Osteoblast (primary cell): ENCODE measurements around the gene TMIE. TPM values are rescaled to one million over a fixed set of nuclear protein-coding genes. Genes with fewer than 3 reads are reported as not detected.

Source experiments
- DNase-seq: peaks from one replicate; pipeline ENCODE4 v3.0.0; 2011; ENCODE audit warnings: low spot score, mixed read lengths; ENCODE audit not compliant: insufficient read length; ENCODE audit errors: missing footprints
- H2AFZ ChIP-seq: 2 replicates; pipeline ENCODE4 v1.6.0; 2011; ENCODE audit warnings: mild to moderate bottlenecking, low read length
- H3K27ac ChIP-seq: 2 replicates; pipeline ENCODE4 v1.5.1; 2011; ENCODE audit warnings: mild to moderate bottlenecking, low read depth, low read length, moderate library complexity
- H3K27me3 ChIP-seq: 2 replicates; pipeline ENCODE4 v1.6.0; 2012; ENCODE audit warnings: mild to moderate bottlenecking, control low read depth, inconsistent platforms, low read length, moderate library complexity; ENCODE audit not compliant: insufficient read depth
- H3K36me3 ChIP-seq: 2 replicates; pipeline ENCODE4 v1.5.1; 2011; ENCODE audit warnings: mild to moderate bottlenecking, low read length, control low read depth, moderate library complexity; ENCODE audit not compliant: insufficient read depth
- H3K4me1 ChIP-seq: 2 replicates; pipeline ENCODE4 v1.5.1; 2011; ENCODE audit warnings: mild to moderate bottlenecking, low read length, control low read depth, moderate library complexity; ENCODE audit not compliant: insufficient read depth
- H3K4me2 ChIP-seq: 2 replicates; pipeline ENCODE4 v1.6.0; 2011; ENCODE audit warnings: mild to moderate bottlenecking, low read length; ENCODE audit not compliant: insufficient read depth
- H3K4me3 ChIP-seq: fragments of 200-600 bp; sonication (generic); 3 replicates; pipeline ENCODE4 v1.5.1; 2012; ENCODE audit warnings: mild to moderate bottlenecking, low read length, inconsistent platforms; ENCODE audit not compliant: insufficient read depth
- H3K79me2 ChIP-seq: 2 replicates; pipeline ENCODE4 v1.6.0; 2012; ENCODE audit warnings: mild to moderate bottlenecking, low read length, control low read depth, inconsistent platforms; ENCODE audit not compliant: insufficient read depth
- H3K9me3 ChIP-seq: 2 replicates; pipeline ENCODE4 v1.5.1; 2011; ENCODE audit warnings: low read depth, low read length, control low read depth
- H4K20me1 ChIP-seq: 2 replicates; pipeline ENCODE4 v1.6.0; 2012; ENCODE audit warnings: mild to moderate bottlenecking, low read length, control low read depth; ENCODE audit not compliant: insufficient read depth
- total RNA-seq: library from RNA; depleted of rRNA; stranded (reverse); fragments of >200 nt; gene quantifications from 2 replicates; pipeline ENCODE4 v1.2.3, GENCODE V29; 2012
- TF ChIP-seq, protein P1 (sequence below): IDR thresholded peaks from 2 replicates; pipeline ENCODE4 v1.5.1; 2011; ENCODE audit warnings: mild to moderate bottlenecking, low read depth, low read length, moderate library complexity; ENCODE audit errors: extremely low read depth

TMIE gene
- total RNA-seq, 1 donor, result under 0.01 TPM

DNA sequence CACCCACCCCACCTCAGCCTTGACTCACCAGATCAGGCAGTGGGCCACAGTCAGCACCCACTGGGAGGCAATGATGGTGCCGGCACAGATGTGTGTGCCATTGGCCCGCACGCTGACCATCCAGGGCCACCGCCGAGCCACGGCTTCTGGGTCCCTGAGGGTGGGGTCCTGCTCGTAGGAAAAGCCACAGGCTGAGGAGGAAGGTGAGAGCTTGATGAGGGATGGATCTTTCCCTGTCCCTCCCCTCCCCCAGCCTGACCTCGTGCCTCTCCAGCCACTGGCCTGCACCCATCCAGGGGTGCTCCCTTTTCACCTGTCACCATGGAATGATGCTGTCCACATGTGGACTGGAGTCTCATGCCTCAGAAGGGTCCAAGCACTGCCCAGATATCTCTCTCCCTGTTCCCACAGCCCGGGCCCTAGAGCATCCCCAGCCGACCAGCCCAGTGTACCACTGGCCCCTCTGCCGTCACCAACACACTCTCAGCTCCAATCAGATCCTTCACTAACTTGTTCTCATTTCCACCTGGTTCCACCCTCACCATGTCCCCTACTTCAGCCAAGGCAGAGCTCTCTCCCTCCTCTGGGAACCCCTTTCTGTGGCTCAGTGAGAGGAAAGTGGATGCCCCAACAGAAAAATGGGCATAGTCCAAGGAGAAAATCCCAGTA is 14.4 kb downstream of the TMIE start:
- H3K4me1 ChIP-seq, result no peaks in the 10 kb centered on the region
- H3K79me2 ChIP-seq, result no peaks in the 10 kb centered on the region
- H2AFZ ChIP-seq, result no peak overlapping the region
- no peaks in the 10 kb centered on the region for H3K9me3 ChIP-seq
- peaks cover 8% of the 10 kb centered on the region for H3K27me3 ChIP-seq
- H4K20me1 ChIP-seq, result no peaks in the 10 kb centered on the region
- DNase-seq, result peak; percentile 77
- H3K4me2 ChIP-seq, result no peak overlapping the region
- H3K36me3 ChIP-seq, result no peaks in the 10 kb centered on the region
- H3K4me3 ChIP-seq, result no peak overlapping the region
- no peak overlapping the region for H3K27ac ChIP-seq
- TF ChIP-seq, protein P1, sequence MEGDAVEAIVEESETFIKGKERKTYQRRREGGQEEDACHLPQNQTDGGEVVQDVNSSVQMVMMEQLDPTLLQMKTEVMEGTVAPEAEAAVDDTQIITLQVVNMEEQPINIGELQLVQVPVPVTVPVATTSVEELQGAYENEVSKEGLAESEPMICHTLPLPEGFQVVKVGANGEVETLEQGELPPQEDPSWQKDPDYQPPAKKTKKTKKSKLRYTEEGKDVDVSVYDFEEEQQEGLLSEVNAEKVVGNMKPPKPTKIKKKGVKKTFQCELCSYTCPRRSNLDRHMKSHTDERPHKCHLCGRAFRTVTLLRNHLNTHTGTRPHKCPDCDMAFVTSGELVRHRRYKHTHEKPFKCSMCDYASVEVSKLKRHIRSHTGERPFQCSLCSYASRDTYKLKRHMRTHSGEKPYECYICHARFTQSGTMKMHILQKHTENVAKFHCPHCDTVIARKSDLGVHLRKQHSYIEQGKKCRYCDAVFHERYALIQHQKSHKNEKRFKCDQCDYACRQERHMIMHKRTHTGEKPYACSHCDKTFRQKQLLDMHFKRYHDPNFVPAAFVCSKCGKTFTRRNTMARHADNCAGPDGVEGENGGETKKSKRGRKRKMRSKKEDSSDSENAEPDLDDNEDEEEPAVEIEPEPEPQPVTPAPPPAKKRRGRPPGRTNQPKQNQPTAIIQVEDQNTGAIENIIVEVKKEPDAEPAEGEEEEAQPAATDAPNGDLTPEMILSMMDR, result no peak

DNA sequence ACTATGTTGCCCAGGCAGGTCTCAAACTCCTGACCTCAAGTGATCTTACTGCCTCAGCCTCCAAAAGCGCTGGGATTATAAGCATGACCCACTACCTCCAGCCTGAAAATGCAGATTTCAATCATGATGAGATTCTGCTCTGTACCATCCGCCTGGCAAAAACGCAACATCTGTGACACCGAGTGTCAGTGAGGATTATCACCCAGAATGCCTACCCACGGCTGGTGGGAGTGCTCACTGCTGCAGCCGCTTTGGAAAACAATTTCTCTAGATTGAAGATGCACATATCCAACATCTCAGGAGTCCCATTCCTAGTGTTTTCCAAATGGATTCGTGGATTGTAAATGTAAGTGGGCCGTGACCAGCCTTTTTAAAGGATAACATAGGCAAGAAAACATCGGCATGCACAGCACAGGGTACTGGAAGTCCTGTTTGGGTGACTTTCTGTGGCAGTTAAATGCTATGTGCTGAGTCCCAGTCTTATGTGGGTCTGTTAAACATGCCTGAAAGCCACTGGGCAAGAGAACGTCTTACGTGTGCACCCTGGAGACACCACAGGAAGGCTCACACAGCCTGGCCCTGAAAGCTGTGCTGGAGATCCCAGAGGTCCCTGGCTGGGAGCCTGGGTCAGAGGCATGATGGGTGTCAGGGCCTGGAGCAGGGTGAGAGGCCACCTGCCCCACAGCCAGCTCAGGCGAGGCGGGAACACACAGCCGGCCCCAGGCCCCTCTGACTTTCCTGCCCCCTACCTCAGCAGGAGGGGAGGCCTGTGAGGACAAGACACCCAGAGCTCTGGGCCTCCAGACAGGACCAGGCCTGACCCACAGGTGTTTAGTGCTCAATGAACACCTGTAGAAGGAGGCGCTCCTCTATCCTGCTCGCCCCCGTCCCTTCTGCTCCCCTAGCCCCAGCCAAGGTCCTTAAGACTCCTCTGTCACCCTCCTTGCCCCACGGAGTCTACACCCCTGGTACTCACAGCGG is 15.6 kb downstream of the TMIE start:
- Histone ChIP-seq H4K20me1 (no peaks in the 10 kb centered on the region), H2AFZ (no peak overlapping the region), H3K4me2 (no peak overlapping the region), H3K27ac (no peak overlapping the region), H3K27me3 (peaks cover 8% of the 10 kb centered on the region), H3K4me3 (no peak overlapping the region), H3K9me3 (no peaks in the 10 kb centered on the region), H3K36me3 (no peaks in the 10 kb centered on the region), H3K79me2 (no peaks in the 10 kb centered on the region), H3K4me1 (no peaks in the 10 kb centered on the region)
- DNase-seq, result peak; percentile 79
- TF ChIP-seq, protein P1, result no peak

DNA sequence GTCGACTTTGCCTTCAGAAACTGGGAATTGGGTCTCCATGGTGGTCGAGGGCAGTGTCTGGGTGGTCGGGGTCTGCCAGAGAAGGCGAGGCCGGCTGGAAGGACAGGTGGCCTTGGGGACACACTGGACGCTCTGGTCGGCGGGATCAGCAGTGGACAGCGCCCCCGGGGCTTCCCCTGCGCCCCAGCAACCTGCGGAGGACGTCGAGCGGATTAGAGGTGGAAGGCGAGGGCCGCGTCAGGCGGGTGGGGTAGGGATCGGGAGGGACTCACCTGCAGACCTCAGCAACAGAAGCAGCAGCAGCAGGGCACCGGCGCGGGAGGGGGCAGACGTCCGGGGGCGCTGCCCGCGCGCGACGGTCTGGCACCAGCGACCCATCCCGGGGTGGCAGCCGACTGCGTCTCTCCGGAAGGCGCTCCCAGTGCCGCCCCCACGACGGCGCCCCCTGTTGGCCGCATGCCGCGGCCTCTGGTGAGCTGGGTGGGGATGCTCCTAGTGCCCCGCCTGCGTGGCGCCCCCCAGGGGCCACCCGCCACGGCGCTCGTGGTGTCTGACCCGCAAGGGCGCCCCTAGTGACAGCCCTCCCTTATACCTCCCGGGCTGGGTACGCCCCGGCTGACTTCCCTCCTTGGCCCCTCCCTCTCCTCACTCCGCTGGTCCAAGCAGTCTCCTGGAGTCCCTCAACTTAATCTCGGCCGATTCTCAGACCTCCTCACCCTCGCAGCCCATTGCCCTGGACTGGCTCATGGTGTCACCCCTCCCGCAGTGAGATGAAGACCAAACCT is 16.4 kb downstream of the TMIE start, which contains the start of gene PRSS50:
TSS of gene PRSS50 (minus strand) at position 423 of the 785 bp plus-strand sequence. CDS start at position 378, 45 bp downstream.
- H4K20me1 ChIP-seq, result no peaks in the 10 kb centered on the region
- H3K27me3 ChIP-seq, result peaks cover 14% of the 10 kb centered on the region
- H3K4me1 ChIP-seq, result no peaks in the 10 kb centered on the region
- DNase-seq, result peak; percentile 78
- no peak within 1 kb of the TSS for H3K4me2 ChIP-seq
- no peak within 1 kb of the TSS for H3K27ac ChIP-seq
- no peaks in the 10 kb centered on the region for H3K79me2 ChIP-seq
- no peaks in the 10 kb centered on the region for H3K9me3 ChIP-seq
- H2AFZ ChIP-seq, result no peak within 1 kb of the TSS
- H3K4me3 ChIP-seq, result no peak within 1 kb of the TSS
- no peaks in the 10 kb centered on the region for H3K36me3 ChIP-seq
- TF ChIP-seq, protein P1, result peak; percentile 17
